GM10847 (cell line): Measurements from ENCODE around the gene CRTC1.

Experiments
- POLR2A ChIP-seq: IDR thresholded peaks from 2 replicates; pipeline ENCODE4 v1.6.1; 2011; ENCODE audit not compliant: insufficient read length; ENCODE audit errors: extremely low read depth

Gene CRTC1

GRCh38 chr19:18672606-18673337 is 10.7 kb upstream of the CRTC1 start:
- TF ChIP-seq POLR2A = no peak

- no peak for TF ChIP-seq POLR2A
Measured at GRCh38 chr19:18674616-18675015, 8.9 kb upstream of the CRTC1 start.

- no peak for TF ChIP-seq POLR2A
Measured at GRCh38 chr19:18675779-18676178, 7.7 kb upstream of the CRTC1 start.

GRCh38 chr19:18676692-18677091 is 6.8 kb upstream of the CRTC1 start:
- no peak for TF ChIP-seq POLR2A

- TF ChIP-seq POLR2A = no peak
Measured at GRCh38 chr19:18677156-18677555, 6.3 kb upstream of the CRTC1 start.

- no peak for TF ChIP-seq POLR2A
Measured at GRCh38 chr19:18682807-18683108, 722 bp upstream of the CRTC1 start.

- no peak for TF ChIP-seq POLR2A
Measured at GRCh38 chr19:18683958-18684641, 620 bp downstream of the CRTC1 start.

- TF ChIP-seq POLR2A = no peak
Measured at GRCh38 chr19:18684642-18684993, 1.1 kb downstream of the CRTC1 start.

GRCh38 chr19:18685597-18686190 is 2.2 kb downstream of the CRTC1 start:
- no peak for TF ChIP-seq POLR2A

- TF ChIP-seq POLR2A = no peak
Measured at GRCh38 chr19:18687740-18688465, 4.4 kb downstream of the CRTC1 start.

- no peak for TF ChIP-seq POLR2A
Measured at GRCh38 chr19:18696023-18696422, 12.5 kb downstream of the CRTC1 start.

GRCh38 chr19:18697680-18698079 is 14.2 kb downstream of the CRTC1 start:
- TF ChIP-seq POLR2A = no peak

- no peak for TF ChIP-seq POLR2A
Measured at GRCh38 chr19:18698321-18699167, 15.1 kb downstream of the CRTC1 start.

GRCh38 chr19:18699403-18700054 is 16.0 kb downstream of the CRTC1 start:
- TF ChIP-seq POLR2A = no peak

- no peak for TF ChIP-seq POLR2A
Measured at GRCh38 chr19:18700501-18701249, 17.2 kb downstream of the CRTC1 start.
